Measurements from ENCODE around the gene ACTA2.

ACTA2 gene

DNA sequence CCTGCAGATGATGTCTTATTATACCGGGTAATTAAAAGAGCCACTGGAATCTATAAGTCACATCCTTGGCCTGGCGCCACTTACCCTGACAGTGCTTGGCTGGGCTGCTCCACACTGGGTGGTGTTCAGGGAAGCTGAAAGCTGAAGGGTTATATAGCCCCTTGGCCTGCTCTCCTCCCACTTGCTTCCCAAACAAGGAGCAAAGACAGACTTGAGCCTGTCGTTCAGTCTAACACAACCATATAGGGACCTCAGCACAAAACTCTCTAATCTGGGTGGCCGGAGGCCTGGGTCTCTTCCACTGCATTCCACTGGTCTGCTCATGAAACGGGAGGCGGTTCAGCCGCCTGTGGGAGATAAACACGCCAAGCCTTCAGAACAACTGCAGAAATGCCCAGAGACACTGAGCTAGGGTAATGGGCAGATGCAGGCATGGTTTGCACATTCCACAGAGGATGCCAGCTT, at the start of gene ACTA2:
ACTA2 (minus strand) TSS at position 127 of the 465 bp plus-strand sequence. CDS start 3,843 bp downstream, outside the sequence.
- TF ChIP-seq EZH2 (IDR thresholded peaks at IDR 0.05; ENCODE audit: borderline replicate concordance, low read length), result no peak
- TF ChIP-seq, protein P1, sequence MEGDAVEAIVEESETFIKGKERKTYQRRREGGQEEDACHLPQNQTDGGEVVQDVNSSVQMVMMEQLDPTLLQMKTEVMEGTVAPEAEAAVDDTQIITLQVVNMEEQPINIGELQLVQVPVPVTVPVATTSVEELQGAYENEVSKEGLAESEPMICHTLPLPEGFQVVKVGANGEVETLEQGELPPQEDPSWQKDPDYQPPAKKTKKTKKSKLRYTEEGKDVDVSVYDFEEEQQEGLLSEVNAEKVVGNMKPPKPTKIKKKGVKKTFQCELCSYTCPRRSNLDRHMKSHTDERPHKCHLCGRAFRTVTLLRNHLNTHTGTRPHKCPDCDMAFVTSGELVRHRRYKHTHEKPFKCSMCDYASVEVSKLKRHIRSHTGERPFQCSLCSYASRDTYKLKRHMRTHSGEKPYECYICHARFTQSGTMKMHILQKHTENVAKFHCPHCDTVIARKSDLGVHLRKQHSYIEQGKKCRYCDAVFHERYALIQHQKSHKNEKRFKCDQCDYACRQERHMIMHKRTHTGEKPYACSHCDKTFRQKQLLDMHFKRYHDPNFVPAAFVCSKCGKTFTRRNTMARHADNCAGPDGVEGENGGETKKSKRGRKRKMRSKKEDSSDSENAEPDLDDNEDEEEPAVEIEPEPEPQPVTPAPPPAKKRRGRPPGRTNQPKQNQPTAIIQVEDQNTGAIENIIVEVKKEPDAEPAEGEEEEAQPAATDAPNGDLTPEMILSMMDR (IDR thresholded peaks at IDR 0.05; ENCODE audit: low read length), result no peak
- no peaks in the 10 kb centered on the region for H3K36me3 ChIP-seq (ENCODE audit: insufficient read depth, low read length)
- H2AFZ ChIP-seq (ENCODE audit: low read length), result no peak within 1 kb of the TSS
- no peaks in the 10 kb centered on the region for H3K9me3 ChIP-seq (ENCODE audit: low read length)
- H3K4me3 ChIP-seq (ENCODE audit: low read depth, low read length, poor library complexity, severe bottlenecking), result no peak within 1 kb of the TSS
- H3K9ac ChIP-seq (ENCODE audit: low read length), result no peak within 1 kb of the TSS
- H3K79me2 ChIP-seq (ENCODE audit: insufficient read depth, low read length), result no peaks in the 10 kb centered on the region
- no peaks in the 10 kb centered on the region for H3F3A ChIP-seq (ENCODE audit: insufficient read depth, low read length)
- H3K27ac ChIP-seq (ENCODE audit: low read depth, low read length, poor library complexity, severe bottlenecking), result no peak within 1 kb of the TSS
- no peaks in the 10 kb centered on the region for H3K9me2 ChIP-seq (ENCODE audit: low read depth, low read length)
- no peaks in the 10 kb centered on the region for H3K27me3 ChIP-seq (ENCODE audit: insufficient read depth, low read length)
- H3K4me1 ChIP-seq (ENCODE audit: insufficient read depth, low read length, severe bottlenecking), result no peaks in the 10 kb centered on the region
- no peaks in the 10 kb centered on the region for H4K20me1 ChIP-seq (ENCODE audit: insufficient read depth, low read length)
- no peak within 1 kb of the TSS for H3K4me2 ChIP-seq (ENCODE audit: low read length)

- Histone ChIP-seq H3K9ac (ENCODE audit: low read length) (no peak overlapping the region), H3F3A (ENCODE audit: insufficient read depth, low read length) (no peaks in the 10 kb centered on the region), H2AFZ (ENCODE audit: low read length) (no peak overlapping the region), H3K79me2 (ENCODE audit: insufficient read depth, low read length) (no peaks in the 10 kb centered on the region), H3K4me3 (ENCODE audit: low read depth, low read length, poor library complexity, severe bottlenecking) (no peak overlapping the region), H3K27ac (ENCODE audit: low read depth, low read length, poor library complexity, severe bottlenecking) (no peak overlapping the region), H4K20me1 (ENCODE audit: insufficient read depth, low read length) (no peaks in the 10 kb centered on the region), H3K4me2 (ENCODE audit: low read length) (no peak overlapping the region), H3K36me3 (ENCODE audit: insufficient read depth, low read length) (no peaks in the 10 kb centered on the region), H3K4me1 (ENCODE audit: insufficient read depth, low read length, severe bottlenecking) (no peaks in the 10 kb centered on the region), H3K27me3 (ENCODE audit: insufficient read depth, low read length) (no peaks in the 10 kb centered on the region), H3K9me3 (ENCODE audit: low read length) (no peaks in the 10 kb centered on the region), H3K9me2 (ENCODE audit: low read depth, low read length) (no peaks in the 10 kb centered on the region)
- TF ChIP-seq EZH2 (IDR thresholded peaks at IDR 0.05; ENCODE audit: borderline replicate concordance, low read length), result no peak
- TF ChIP-seq, protein P1 (IDR thresholded peaks at IDR 0.05; ENCODE audit: low read length), result no peak
These were observed 49.1 kb upstream of the ACTA2 start for GRCh38 chr10:89001729-89002072.

GRCh38 chr10:89001024-89001728, 48.6 kb upstream of the ACTA2 start:
- H3K9me2 ChIP-seq (ENCODE audit: low read depth, low read length), result no peaks in the 10 kb centered on the region
- H3K4me3 ChIP-seq (ENCODE audit: low read depth, low read length, poor library complexity, severe bottlenecking), result no peak overlapping the region
- H3K27ac ChIP-seq (ENCODE audit: low read depth, low read length, poor library complexity, severe bottlenecking), result no peak overlapping the region
- no peak overlapping the region for H2AFZ ChIP-seq (ENCODE audit: low read length)
- H3F3A ChIP-seq (ENCODE audit: insufficient read depth, low read length), result no peaks in the 10 kb centered on the region
- H3K27me3 ChIP-seq (ENCODE audit: insufficient read depth, low read length), result no peaks in the 10 kb centered on the region
- no peaks in the 10 kb centered on the region for H3K79me2 ChIP-seq (ENCODE audit: insufficient read depth, low read length)
- H3K9ac ChIP-seq (ENCODE audit: low read length), result no peak overlapping the region
- no peak overlapping the region for H3K4me2 ChIP-seq (ENCODE audit: low read length)
- no peaks in the 10 kb centered on the region for H3K36me3 ChIP-seq (ENCODE audit: insufficient read depth, low read length)
- no peaks in the 10 kb centered on the region for H4K20me1 ChIP-seq (ENCODE audit: insufficient read depth, low read length)
- H3K4me1 ChIP-seq (ENCODE audit: insufficient read depth, low read length, severe bottlenecking), result no peaks in the 10 kb centered on the region
- TF ChIP-seq, protein P1 (IDR thresholded peaks at IDR 0.05; ENCODE audit: low read length), result no peak
- TF ChIP-seq EZH2 (IDR thresholded peaks at IDR 0.05; ENCODE audit: borderline replicate concordance, low read length), result no peak
- H3K9me3 ChIP-seq (ENCODE audit: low read length), result no peaks in the 10 kb centered on the region
